ENCODE data around the gene ZNF79.

DNA sequence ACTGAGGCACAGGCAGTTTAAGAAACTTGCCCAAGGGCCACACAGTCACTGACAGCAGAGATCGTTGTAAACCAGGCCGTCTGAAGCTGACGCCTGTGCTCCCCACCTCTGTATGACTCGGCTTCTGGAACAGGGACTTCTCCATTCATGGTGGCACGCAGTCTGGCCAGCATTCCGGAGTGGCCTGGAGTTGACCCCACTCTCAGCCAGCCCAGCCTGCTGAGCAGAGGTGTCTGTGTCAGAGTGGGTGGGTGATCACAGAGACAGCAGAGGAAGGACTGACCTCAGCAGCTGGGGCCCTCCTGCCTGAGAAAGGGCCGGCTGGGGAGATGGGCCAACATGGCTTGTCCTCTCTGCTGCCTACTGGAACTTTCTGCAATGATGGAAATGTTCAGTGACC, 39.7 kb downstream of the ZNF79 start:
- TF ChIP-seq, protein P1, sequence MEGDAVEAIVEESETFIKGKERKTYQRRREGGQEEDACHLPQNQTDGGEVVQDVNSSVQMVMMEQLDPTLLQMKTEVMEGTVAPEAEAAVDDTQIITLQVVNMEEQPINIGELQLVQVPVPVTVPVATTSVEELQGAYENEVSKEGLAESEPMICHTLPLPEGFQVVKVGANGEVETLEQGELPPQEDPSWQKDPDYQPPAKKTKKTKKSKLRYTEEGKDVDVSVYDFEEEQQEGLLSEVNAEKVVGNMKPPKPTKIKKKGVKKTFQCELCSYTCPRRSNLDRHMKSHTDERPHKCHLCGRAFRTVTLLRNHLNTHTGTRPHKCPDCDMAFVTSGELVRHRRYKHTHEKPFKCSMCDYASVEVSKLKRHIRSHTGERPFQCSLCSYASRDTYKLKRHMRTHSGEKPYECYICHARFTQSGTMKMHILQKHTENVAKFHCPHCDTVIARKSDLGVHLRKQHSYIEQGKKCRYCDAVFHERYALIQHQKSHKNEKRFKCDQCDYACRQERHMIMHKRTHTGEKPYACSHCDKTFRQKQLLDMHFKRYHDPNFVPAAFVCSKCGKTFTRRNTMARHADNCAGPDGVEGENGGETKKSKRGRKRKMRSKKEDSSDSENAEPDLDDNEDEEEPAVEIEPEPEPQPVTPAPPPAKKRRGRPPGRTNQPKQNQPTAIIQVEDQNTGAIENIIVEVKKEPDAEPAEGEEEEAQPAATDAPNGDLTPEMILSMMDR (IDR thresholded peaks at IDR 0.05) = no peak
- TF ChIP-seq, protein P2, sequence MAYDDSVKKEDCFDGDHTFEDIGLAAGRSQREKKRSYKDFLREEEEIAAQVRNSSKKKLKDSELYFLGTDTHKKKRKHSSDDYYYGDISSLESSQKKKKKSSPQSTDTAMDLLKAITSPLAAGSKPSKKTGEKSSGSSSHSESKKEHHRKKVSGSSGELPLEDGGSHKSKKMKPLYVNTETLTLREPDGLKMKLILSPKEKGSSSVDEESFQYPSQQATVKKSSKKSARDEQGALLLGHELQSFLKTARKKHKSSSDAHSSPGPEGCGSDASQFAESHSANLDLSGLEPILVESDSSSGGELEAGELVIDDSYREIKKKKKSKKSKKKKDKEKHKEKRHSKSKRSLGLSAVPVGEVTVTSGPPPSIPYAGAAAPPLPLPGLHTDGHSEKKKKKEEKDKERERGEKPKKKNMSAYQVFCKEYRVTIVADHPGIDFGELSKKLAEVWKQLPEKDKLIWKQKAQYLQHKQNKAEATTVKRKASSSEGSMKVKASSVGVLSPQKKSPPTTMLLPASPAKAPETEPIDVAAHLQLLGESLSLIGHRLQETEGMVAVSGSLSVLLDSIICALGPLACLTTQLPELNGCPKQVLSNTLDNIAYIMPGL (CRISPR knock-in tag; IDR thresholded peaks at IDR 0.05) = no peak
- TF ChIP-seq, protein P3, sequence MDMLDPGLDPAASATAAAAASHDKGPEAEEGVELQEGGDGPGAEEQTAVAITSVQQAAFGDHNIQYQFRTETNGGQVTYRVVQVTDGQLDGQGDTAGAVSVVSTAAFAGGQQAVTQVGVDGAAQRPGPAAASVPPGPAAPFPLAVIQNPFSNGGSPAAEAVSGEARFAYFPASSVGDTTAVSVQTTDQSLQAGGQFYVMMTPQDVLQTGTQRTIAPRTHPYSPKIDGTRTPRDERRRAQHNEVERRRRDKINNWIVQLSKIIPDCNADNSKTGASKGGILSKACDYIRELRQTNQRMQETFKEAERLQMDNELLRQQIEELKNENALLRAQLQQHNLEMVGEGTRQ (CRISPR knock-in tag; IDR thresholded peaks at IDR 0.05) = no peak
- TF ChIP-seq GRHL2 (CRISPR knock-in tag; IDR thresholded peaks at IDR 0.05; ENCODE audit: insufficient replicate concordance, severe bottlenecking) = no peak
- TF ChIP-seq, protein P4, sequence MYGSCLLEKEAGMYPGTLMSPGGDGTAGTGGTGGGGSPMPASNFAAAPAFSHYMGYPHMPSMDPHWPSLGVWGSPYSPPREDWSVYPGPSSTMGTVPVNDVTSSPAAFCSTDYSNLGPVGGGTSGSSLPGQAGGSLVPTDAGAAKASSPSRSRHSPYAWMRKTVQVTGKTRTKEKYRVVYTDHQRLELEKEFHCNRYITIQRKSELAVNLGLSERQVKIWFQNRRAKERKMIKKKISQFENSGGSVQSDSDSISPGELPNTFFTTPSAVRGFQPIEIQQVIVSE (CRISPR knock-in tag; IDR thresholded peaks at IDR 0.05; ENCODE audit: borderline replicate concordance) = no peak
- no peak for TF ChIP-seq TEAD4 (CRISPR knock-in tag; IDR thresholded peaks at IDR 0.05)
- TF ChIP-seq ZNF121 (CRISPR knock-in tag; IDR thresholded peaks at IDR 0.05) = no peak
- no peak for TF ChIP-seq JUN (CRISPR knock-in tag; IDR thresholded peaks at IDR 0.05)
- TF ChIP-seq TCF7 (CRISPR knock-in tag; IDR thresholded peaks at IDR 0.05; ENCODE audit: low read depth) = no peak
- TF ChIP-seq, protein P5, sequence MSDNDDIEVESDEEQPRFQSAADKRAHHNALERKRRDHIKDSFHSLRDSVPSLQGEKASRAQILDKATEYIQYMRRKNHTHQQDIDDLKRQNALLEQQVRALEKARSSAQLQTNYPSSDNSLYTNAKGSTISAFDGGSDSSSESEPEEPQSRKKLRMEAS (CRISPR knock-in tag; IDR thresholded peaks at IDR 0.05) = no peak
- TF ChIP-seq ZNF232 (CRISPR knock-in tag; IDR thresholded peaks at IDR 0.05) = no peak
- TF ChIP-seq, protein P6, sequence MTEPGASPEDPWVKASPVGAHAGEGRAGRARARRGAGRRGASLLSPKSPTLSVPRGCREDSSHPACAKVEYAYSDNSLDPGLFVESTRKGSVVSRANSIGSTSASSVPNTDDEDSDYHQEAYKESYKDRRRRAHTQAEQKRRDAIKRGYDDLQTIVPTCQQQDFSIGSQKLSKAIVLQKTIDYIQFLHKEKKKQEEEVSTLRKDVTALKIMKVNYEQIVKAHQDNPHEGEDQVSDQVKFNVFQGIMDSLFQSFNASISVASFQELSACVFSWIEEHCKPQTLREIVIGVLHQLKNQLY (CRISPR knock-in tag; IDR thresholded peaks at IDR 0.05) = no peak
- TF ChIP-seq, protein P7, sequence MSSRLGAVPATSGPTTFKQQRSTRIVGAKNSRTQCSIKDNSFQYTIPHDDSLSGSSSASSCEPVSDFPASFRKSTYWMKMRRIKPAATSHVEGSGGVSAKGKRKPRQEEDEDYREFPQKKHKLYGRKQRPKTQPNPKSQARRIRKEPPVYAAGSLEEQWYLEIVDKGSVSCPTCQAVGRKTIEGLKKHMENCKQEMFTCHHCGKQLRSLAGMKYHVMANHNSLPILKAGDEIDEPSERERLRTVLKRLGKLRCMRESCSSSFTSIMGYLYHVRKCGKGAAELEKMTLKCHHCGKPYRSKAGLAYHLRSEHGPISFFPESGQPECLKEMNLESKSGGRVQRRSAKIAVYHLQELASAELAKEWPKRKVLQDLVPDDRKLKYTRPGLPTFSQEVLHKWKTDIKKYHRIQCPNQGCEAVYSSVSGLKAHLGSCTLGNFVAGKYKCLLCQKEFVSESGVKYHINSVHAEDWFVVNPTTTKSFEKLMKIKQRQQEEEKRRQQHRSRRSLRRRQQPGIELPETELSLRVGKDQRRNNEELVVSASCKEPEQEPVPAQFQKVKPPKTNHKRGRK (CRISPR knock-in tag; IDR thresholded peaks at IDR 0.05; ENCODE audit: borderline replicate concordance) = no peak
